ENCODE data around the gene INTS1.

DNA sequence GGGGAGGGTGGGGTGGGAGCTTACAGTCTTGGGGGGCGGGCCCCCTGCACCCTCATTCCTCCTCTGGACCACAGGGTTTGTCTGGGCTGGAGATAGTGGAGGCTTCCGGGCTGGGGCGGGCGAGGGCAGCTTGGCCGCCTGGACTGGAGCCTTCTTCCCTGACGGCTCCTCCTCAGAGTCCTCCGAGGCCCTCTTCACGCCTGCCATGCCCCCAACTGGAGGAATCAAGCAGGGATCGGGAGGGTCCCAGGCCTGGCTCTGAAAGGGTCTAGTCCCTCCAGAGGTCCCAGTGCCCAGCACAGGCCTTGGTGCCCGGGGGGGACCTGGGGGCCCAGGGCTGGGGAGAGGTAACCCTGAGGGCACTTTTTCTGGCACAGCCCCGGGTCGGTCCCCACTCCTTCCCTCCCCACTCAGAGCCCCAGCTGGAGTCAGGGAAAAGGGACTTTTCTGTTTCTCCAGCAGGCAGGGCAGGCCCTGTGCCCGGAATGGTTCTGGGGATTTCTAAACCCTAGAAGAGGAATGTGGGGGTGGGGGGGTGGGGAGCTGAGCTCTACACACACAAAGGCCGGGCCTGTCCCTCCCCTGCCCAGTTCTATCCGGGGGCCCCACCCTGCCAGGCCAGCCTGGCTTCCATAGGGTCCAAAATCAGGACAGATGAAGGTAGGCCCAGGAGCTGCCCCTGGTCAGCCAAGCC lies 56.5 kb downstream of the INTS1 start:
- TF ChIP-seq, protein P1, sequence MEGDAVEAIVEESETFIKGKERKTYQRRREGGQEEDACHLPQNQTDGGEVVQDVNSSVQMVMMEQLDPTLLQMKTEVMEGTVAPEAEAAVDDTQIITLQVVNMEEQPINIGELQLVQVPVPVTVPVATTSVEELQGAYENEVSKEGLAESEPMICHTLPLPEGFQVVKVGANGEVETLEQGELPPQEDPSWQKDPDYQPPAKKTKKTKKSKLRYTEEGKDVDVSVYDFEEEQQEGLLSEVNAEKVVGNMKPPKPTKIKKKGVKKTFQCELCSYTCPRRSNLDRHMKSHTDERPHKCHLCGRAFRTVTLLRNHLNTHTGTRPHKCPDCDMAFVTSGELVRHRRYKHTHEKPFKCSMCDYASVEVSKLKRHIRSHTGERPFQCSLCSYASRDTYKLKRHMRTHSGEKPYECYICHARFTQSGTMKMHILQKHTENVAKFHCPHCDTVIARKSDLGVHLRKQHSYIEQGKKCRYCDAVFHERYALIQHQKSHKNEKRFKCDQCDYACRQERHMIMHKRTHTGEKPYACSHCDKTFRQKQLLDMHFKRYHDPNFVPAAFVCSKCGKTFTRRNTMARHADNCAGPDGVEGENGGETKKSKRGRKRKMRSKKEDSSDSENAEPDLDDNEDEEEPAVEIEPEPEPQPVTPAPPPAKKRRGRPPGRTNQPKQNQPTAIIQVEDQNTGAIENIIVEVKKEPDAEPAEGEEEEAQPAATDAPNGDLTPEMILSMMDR (IDR thresholded peaks at IDR 0.05), result no peak
- TF ChIP-seq POLR2A (IDR thresholded peaks at IDR 0.05), result no peak
